Astrocyte of the spinal cord (primary cell): ENCODE results near the gene HMGB4.

Experiments
- DNase-seq: peaks from one replicate; pipeline ENCODE4 v3.0.0; 2011; ENCODE audit warnings: low read depth, low spot score
- H3K4me3 ChIP-seq: 2 replicates; pipeline ENCODE4 v1.5.1; 2011; ENCODE audit warnings: low read depth, mild to moderate bottlenecking, low read length, moderate library complexity
- in situ Hi-C: cut with HindIII; loops from 2 replicates; pipeline ENCODE4 v1.10.0; 2017; ENCODE audit warnings: low sequenced_read_pairs
- TF ChIP-seq, protein P1 (sequence below): IDR thresholded peaks from 2 replicates; pipeline ENCODE4 v1.5.1; 2012; ENCODE audit warnings: low read depth, mild to moderate bottlenecking, low read length, inconsistent platforms

Gene HMGB4

DNA sequence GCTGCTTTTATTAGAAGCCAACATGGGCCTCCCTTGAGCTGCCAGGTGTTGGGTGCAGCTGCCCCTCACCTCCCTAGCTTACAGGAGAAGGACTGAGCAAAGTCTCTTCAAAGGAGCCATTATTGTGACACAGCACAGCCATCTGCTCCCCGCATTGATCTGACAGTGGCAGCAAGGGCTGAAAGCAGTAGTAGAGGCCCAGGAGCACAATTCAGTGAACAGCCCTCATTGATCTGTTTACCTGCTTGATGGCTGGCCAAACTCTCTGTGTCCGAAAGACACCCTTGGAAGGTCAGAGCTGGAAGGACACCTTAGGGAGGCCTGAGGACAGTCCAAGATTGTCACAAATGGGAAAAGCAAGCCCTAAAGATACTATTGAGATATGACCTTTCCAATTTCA, 14.5 kb downstream of the HMGB4 start:
- no peak overlapping the region for H3K4me3 ChIP-seq
- in situ Hi-C loops: no loop called here
- no peak for DNase-seq
- TF ChIP-seq, protein P1, sequence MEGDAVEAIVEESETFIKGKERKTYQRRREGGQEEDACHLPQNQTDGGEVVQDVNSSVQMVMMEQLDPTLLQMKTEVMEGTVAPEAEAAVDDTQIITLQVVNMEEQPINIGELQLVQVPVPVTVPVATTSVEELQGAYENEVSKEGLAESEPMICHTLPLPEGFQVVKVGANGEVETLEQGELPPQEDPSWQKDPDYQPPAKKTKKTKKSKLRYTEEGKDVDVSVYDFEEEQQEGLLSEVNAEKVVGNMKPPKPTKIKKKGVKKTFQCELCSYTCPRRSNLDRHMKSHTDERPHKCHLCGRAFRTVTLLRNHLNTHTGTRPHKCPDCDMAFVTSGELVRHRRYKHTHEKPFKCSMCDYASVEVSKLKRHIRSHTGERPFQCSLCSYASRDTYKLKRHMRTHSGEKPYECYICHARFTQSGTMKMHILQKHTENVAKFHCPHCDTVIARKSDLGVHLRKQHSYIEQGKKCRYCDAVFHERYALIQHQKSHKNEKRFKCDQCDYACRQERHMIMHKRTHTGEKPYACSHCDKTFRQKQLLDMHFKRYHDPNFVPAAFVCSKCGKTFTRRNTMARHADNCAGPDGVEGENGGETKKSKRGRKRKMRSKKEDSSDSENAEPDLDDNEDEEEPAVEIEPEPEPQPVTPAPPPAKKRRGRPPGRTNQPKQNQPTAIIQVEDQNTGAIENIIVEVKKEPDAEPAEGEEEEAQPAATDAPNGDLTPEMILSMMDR: no peak

DNA sequence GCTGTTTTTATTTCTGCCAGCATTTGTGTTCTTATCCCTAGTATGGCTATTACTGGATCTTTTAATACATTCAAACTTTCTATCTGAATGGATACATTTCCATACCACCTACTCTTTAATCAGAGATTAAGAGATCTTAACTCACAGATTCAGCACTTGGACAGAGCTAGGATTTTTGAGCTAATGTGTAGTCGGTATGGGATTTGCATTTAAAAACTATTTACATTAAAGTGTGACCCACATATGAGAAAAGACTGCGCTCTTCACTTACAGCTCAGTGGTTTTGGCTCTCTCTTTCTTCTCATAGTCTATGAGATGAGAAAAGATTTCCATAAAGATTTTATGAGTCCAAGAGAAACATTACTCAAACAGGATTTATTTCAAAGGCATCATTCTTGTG, 16.4 kb downstream of the HMGB4 start:
- in situ Hi-C loops: no loop called here
- no peak overlapping the region for H3K4me3 ChIP-seq
- TF ChIP-seq, protein P1: no peak
- no peak for DNase-seq

DNA sequence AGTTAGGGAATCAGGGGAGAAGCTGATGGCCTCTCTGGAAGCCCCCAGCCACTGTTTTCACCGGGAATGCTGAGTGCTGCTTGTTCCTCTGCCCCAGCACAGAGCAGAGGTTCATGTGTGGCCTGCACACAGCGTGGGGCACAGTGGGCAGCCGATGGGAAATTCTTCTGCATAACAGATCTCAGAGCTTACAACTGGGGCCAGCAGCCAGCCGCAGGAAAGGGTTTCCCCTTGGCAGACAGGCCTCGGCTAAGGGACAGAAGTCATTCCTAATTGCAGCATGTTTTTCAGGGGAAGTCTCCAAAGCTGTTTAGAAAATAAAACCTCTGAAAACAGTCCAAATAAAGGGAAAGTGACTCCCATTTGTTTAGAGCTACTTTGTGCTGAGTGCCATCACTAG, 22.6 kb downstream of the HMGB4 start:
- H3K4me3 ChIP-seq: no peak overlapping the region
- TF ChIP-seq, protein P1: no peak
- in situ Hi-C loops: no loop called here
- DNase-seq: no peak

DNA sequence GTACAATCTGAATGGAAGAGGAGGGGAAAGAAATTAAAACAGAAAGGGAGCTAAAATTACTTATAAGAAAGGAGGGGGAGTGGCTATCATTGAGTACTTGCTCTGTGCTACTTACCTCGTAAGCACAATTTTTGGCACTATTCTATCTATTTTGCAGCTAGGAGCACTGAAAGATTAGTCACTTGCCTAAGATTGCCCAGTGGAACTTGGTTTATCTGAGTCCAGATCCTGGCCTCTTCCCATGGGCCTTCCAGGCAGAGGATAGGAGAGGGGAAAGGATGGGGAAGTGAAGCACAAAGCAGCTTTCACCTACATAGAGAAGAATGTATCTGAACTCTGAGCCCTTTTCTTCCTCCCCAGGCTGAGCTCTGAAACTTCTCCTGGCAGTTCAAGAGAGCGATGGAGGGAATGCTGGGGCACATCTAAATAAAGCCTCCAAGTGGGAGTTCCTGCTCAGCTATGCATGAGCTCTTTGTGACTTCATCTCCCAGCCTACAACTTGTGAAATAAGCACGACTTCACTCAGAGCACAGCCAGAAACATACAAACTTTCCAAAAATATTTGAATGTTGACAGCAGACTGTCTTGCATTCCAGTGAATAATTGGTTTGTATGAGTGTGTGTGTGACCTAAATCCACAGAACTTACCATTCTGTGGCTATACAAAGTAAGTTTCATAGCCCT, 29.4 kb downstream of the HMGB4 start:
- peak; percentile 27 for DNase-seq
- no peak overlapping the region for H3K4me3 ChIP-seq
- in situ Hi-C loops: no loop called here
- TF ChIP-seq, protein P1: no peak

DNA sequence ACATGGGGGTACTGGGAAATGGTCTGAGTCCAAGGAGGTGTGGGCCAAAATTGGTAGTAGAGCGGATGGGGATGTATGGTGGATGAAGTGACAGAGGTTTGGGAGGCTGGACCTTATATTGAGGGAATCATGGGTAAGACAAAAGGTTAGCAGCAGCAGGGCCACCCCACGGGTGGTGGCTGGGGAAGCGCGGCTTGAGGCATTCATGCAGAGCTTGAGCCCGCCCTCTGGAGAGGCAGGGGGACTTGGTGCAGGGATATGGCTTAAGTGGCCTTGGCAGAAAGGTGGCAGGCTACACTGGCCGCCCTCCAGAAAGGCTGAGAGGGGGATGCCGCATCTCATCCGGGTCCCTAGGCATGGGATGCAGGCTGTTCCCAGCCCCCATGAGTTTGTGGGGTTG, 31.5 kb downstream of the HMGB4 start:
- in situ Hi-C loops: no loop called here
- no peak for DNase-seq
- TF ChIP-seq, protein P1: no peak
- H3K4me3 ChIP-seq: no peak overlapping the region

DNA sequence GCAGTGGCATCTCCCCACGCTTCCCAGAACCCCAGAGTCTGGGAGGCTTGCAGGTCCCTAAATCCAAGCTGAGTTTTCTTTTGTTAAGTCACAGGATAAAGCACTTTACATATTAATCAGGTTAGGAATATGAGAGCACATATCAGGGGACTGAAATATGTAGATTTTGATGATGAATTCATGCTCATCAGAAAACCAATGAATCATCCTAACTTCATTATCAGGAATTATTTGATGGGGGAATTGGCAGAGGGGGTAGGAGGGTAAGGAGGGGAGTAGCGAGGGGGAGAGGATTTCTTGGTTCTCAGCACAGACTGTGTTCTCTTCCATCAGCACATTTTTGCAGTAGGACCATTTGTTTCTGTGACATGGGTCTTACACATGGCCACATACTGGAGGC, 32.1 kb downstream of the HMGB4 start:
- no peak for DNase-seq
- in situ Hi-C loops: no loop called here
- TF ChIP-seq, protein P1: no peak
- H3K4me3 ChIP-seq: no peak overlapping the region
